H9 (cell line): ENCODE data around the gene NODAL. TPM values are rescaled to one million over a fixed set of nuclear protein-coding genes. Genes with fewer than 3 reads are reported as not detected.

Experiments used
- DNase-seq: peaks from one replicate; pipeline ENCODE4 v3.0.0-alpha.2; 2017
- H2AFZ ChIP-seq: one replicate; pipeline ENCODE4 v1.6.1; 2013; ENCODE audit warnings: mild to moderate bottlenecking, low read length, control low read depth, moderate library complexity
- H2AK5ac ChIP-seq: 2 replicates; pipeline ENCODE4 v1.6.1; 2013; ENCODE audit warnings: low read length, control low read depth, mixed read lengths; ENCODE audit not compliant: insufficient read length
- H2BK120ac ChIP-seq: one replicate; pipeline ENCODE4 v1.6.1; 2013; ENCODE audit warnings: low read depth, mild to moderate bottlenecking, low read length, control low read depth, inconsistent platforms; ENCODE audit not compliant: poor library complexity, severe bottlenecking
- H2BK12ac ChIP-seq: 2 replicates; pipeline ENCODE4 v1.6.1; 2013; ENCODE audit warnings: low read length, control low read depth, mixed read lengths, low read depth; ENCODE audit not compliant: insufficient read length
- H2BK15ac ChIP-seq: 2 replicates; pipeline ENCODE4 v1.6.1; 2013; ENCODE audit warnings: low read depth, low read length, control low read depth
- H2BK20ac ChIP-seq: one replicate; pipeline ENCODE4 v1.6.1; 2013; ENCODE audit warnings: low read depth, mild to moderate bottlenecking, low read length, control low read depth, inconsistent platforms; ENCODE audit not compliant: poor library complexity, severe bottlenecking
- H2BK5ac ChIP-seq: 2 replicates; pipeline ENCODE4 v1.6.1; 2013; ENCODE audit warnings: low read length, control low read depth, mixed read lengths; ENCODE audit not compliant: insufficient read length
- H3K14ac ChIP-seq: 2 replicates; pipeline ENCODE4 v1.6.1; 2013; ENCODE audit warnings: low read length, control low read depth; ENCODE audit not compliant: insufficient read depth
- H3K18ac ChIP-seq: 2 replicates; pipeline ENCODE4 v1.6.1; 2013; ENCODE audit warnings: low read depth, mild to moderate bottlenecking, mixed read lengths, low read length, control low read depth; ENCODE audit not compliant: insufficient read length
- H3K23ac ChIP-seq: 2 replicates; pipeline ENCODE4 v1.6.1; 2013; ENCODE audit warnings: low read length, control low read depth, mixed read lengths, low read depth; ENCODE audit not compliant: insufficient read length
- H3K23me2 ChIP-seq: 2 replicates; pipeline ENCODE4 v1.6.1; 2013; ENCODE audit warnings: low read depth, mild to moderate bottlenecking, mixed read lengths, low read length, control low read depth; ENCODE audit not compliant: insufficient read length, poor library complexity, severe bottlenecking
- H3K27ac ChIP-seq: 2 replicates; pipeline ENCODE4 v1.5.1; 2013; ENCODE audit warnings: low read length, control low read depth, mixed read lengths, low read depth; ENCODE audit not compliant: insufficient read length
- H3K27me3 ChIP-seq: 2 replicates; pipeline ENCODE4 v1.6.1; 2013; ENCODE audit warnings: low read length, control low read depth, inconsistent platforms; ENCODE audit not compliant: insufficient read depth
- H3K4ac ChIP-seq: 2 replicates; pipeline ENCODE4 v1.6.1; 2013; ENCODE audit warnings: low read depth, mild to moderate bottlenecking, control low read depth, inconsistent platforms, low read length, moderate library complexity
- H3K4me1 ChIP-seq: 2 replicates; pipeline ENCODE4 v1.6.1; 2013; ENCODE audit warnings: low read length, control low read depth, inconsistent platforms; ENCODE audit not compliant: insufficient read depth
- H3K4me2 ChIP-seq: 2 replicates; pipeline ENCODE4 v1.6.1; 2013; ENCODE audit warnings: low read length, control low read depth, mixed read lengths; ENCODE audit not compliant: insufficient read length, insufficient read depth
- H3K56ac ChIP-seq: 2 replicates; pipeline ENCODE4 v1.6.1; 2013; ENCODE audit warnings: low read depth, mild to moderate bottlenecking, mixed read lengths, low read length, control low read depth; ENCODE audit not compliant: insufficient read length
- H3K79me1 ChIP-seq: 2 replicates; pipeline ENCODE4 v1.6.1; 2013; ENCODE audit warnings: low read depth, mild to moderate bottlenecking, moderate library complexity, low read length, control low read depth, inconsistent platforms; ENCODE audit not compliant: insufficient read depth, poor library complexity, severe bottlenecking
- H3K79me2 ChIP-seq: 2 replicates; pipeline ENCODE4 v1.6.1; 2013; ENCODE audit warnings: low read length, control low read depth, inconsistent platforms; ENCODE audit not compliant: insufficient read depth
- H3K9ac ChIP-seq: 2 replicates; pipeline ENCODE4 v1.6.1; 2013; ENCODE audit warnings: low read length, control low read depth, mixed read lengths; ENCODE audit not compliant: insufficient read length; ENCODE audit errors: extremely low read depth
- H3K9me3 ChIP-seq: one replicate; pipeline ENCODE4 v1.6.1; 2013; ENCODE audit warnings: low read depth, low read length, inconsistent platforms; ENCODE audit not compliant: control insufficient read depth
- H3T11ph ChIP-seq: one replicate; pipeline ENCODE4 v1.6.1; 2013; ENCODE audit warnings: mild to moderate bottlenecking, low read length, control low read depth, inconsistent platforms
- H4K20me1 ChIP-seq: one replicate; pipeline ENCODE4 v1.6.1; 2013; ENCODE audit not compliant: control insufficient read depth, insufficient read length, insufficient read depth
- H4K5ac ChIP-seq: 2 replicates; pipeline ENCODE4 v1.6.1; 2013; ENCODE audit warnings: low read depth, mild to moderate bottlenecking, mixed read lengths, low read length, control low read depth; ENCODE audit not compliant: insufficient read length
- H4K8ac ChIP-seq: replicated peaks from 2 replicates; pipeline ENCODE4 v1.6.1; 2013; ENCODE audit warnings: low read length, control low read depth, mixed read lengths, low read depth; ENCODE audit not compliant: insufficient read length
- H4K91ac ChIP-seq: 2 replicates; pipeline ENCODE4 v1.6.1; 2013; ENCODE audit warnings: low read depth, mild to moderate bottlenecking, moderate library complexity, mixed read lengths, low read length, control low read depth; ENCODE audit not compliant: insufficient read length
- H3K27ac Mint-ChIP-seq, 3 experiments: 2 replicates in 2 of 3; 3 replicates in 1 of 3; pipeline ENCODE4 v1.8.0; 2020 to 2021; ENCODE audit warnings: mixed read lengths in 3 of 3, mild to moderate bottlenecking in 1 of 3, moderate library complexity in 1 of 3
- H3K27me3 Mint-ChIP-seq: 2 replicates; pipeline ENCODE4 v1.8.0; 2021; ENCODE audit warnings: low read depth, mild to moderate bottlenecking, moderate library complexity, mixed read lengths
- H3K36me3 Mint-ChIP-seq, 3 experiments: 2 replicates in 2 of 3; 3 replicates in 1 of 3; pipeline ENCODE4 v1.8.0; 2020 to 2021; ENCODE audit warnings: low read depth in 3 of 3, mixed read lengths in 3 of 3; ENCODE audit not compliant: insufficient read depth in 1 of 3
- H3K4me1 Mint-ChIP-seq, 2 experiments: 2 replicates each; pipeline ENCODE4 v1.8.0; 2020; ENCODE audit warnings: mixed read lengths in 2 of 2
- H3K4me3 Mint-ChIP-seq, 2 experiments: 2 replicates in 1 of 2; 3 replicates in 1 of 2; pipeline ENCODE4 v1.8.0; 2020 to 2021; ENCODE audit warnings: mild to moderate bottlenecking in 2 of 2, mixed read lengths in 2 of 2, moderate library complexity in 1 of 2
- H3K9me3 Mint-ChIP-seq, 2 experiments: 2 replicates in 1 of 2; 3 replicates in 1 of 2; pipeline ENCODE4 v1.8.0; 2020; ENCODE audit warnings: mild to moderate bottlenecking in 2 of 2, mixed read lengths in 2 of 2, moderate library complexity in 1 of 2
- CTCF ChIP-seq: fragments of 200-600 bp; sonication (generic); conservative IDR thresholded peaks from 3 replicates; pipeline ENCODE4 v1.8.0; 2021; ENCODE audit warnings: antibody characterized with exemption, mild to moderate bottlenecking
- WGBS: extraction: QIAGEN DNeasy Blood & Tissue Kit; methylation state at CpG from one replicate; pipeline ENCODE4 v1.1.7; 2013; ENCODE audit warnings: missing lambda C conversion rate, low lambda C conversion rate, mixed read lengths; ENCODE audit not compliant: insufficient read length; ENCODE audit errors: extremely low coverage; 5-methylcytosine and 5-hydroxymethylcytosine counted together
- total RNA-seq: library from RNA; stranded (reverse); gene quantifications from 2 replicates; pipeline ENCODE4 v1.2.1, GENCODE V29; 2021

Gene NODAL
- total RNA-seq, 1 experiment from 2014 or later, result 80.7 TPM

- Histone ChIP-seq H3K14ac (no peak overlapping the region), H3K79me2 (peaks cover 8% of the 10 kb centered on the region), H3K23ac (no peak overlapping the region), H3K4me1 (no peaks in the 10 kb centered on the region; the same call in 1 of the 2 replicates), H3K4me2 (no peak overlapping the region), H4K8ac (no peak overlapping the region), H4K20me1 (no peaks in the 10 kb centered on the region), H3K23me2 (no peaks in the 10 kb centered on the region), H2BK20ac (no peak overlapping the region), H2AK5ac (no peak overlapping the region), H3T11ph (no peak overlapping the region), H2BK15ac (no peak overlapping the region), H2AFZ (no peak overlapping the region), H2BK5ac (no peak overlapping the region), H3K18ac (no peak overlapping the region), H3K9me3 (no peaks in the 10 kb centered on the region), H3K4ac (no peak overlapping the region), H4K5ac (no peak overlapping the region), H3K56ac (no peak overlapping the region), H3K79me1 (no peaks in the 10 kb centered on the region), H2BK12ac (no peak overlapping the region), H4K91ac (no peak overlapping the region), H3K27me3 (no peaks in the 10 kb centered on the region), H3K27ac (no peak overlapping the region), H3K9ac (no peak overlapping the region), H2BK120ac (no peak overlapping the region)
- H3K27me3 Mint-ChIP-seq, result no peaks in the 10 kb centered on the region; the same call in 1 of the 2 replicates
- DNase-seq, result no peak
- TF ChIP-seq CTCF, result no peak
- H3K9me3 Mint-ChIP-seq, result no peaks in the 10 kb centered on the region
- no CpG with 5 or more reads among the region's 9 CpGs for WGBS
- peaks cover 0 to 90% (median 6%) of the 10 kb centered on the region in 3 experiments; a peak in 6 of 7 replicates for H3K36me3 Mint-ChIP-seq
- no peak overlapping the region for H3K4me3 Mint-ChIP-seq
- peak overlapping the region in 2 of 3 experiments; percentile 14 to 55; a peak in 2 of 7 replicates for H3K27ac Mint-ChIP-seq
- peaks cover 8 to 10% of the 10 kb centered on the region in 2 experiments for H3K4me1 Mint-ChIP-seq
These were observed 7.8 kb downstream of the NODAL start for GRCh38 chr10:70433581-70434280.
